IPS DF 4.7 (cell line): ENCODE results near the gene TNRC6B.

Experiments
- DNase-seq: peaks from one replicate; pipeline ENCODE4 v3.0.0-alpha.2; 2013; ENCODE audit warnings: low spot score; ENCODE audit errors: extremely low read depth

Gene TNRC6B

GRCh38 chr22:40240686-40241085 is 63.0 kb downstream of the TNRC6B start:
- no peak for DNase-seq

- no peak for DNase-seq
These were observed 63.6 kb downstream of the TNRC6B start for GRCh38 chr22:40241200-40241763.

- no peak for DNase-seq
These were observed 66.2 kb downstream of the TNRC6B start for GRCh38 chr22:40243891-40244290.

- no peak for DNase-seq
These were observed 66.9 kb downstream of the TNRC6B start for GRCh38 chr22:40244586-40244985.

GRCh38 chr22:40247976-40248375 is 70.3 kb downstream of the TNRC6B start:
- no peak for DNase-seq

DNA sequence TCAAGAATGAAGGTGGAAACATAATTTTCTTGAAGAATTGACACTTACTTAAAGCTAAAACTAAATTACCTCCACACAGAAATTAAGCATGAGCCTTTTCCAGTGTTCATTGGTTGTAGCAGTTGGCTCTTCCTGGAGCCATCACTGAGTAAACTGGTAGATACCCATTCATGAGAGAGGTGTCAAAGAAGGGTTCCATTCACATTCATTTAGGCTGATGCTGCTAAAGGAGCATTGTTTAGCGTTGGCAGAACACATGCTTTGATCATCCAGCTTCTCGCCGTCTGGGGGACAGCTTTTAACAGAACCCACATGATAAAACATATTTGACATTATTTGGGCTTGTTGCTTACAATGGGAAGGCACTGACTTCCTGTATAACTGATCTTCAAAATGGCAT is 71.6 kb downstream of the TNRC6B start:
- no peak for DNase-seq

DNA sequence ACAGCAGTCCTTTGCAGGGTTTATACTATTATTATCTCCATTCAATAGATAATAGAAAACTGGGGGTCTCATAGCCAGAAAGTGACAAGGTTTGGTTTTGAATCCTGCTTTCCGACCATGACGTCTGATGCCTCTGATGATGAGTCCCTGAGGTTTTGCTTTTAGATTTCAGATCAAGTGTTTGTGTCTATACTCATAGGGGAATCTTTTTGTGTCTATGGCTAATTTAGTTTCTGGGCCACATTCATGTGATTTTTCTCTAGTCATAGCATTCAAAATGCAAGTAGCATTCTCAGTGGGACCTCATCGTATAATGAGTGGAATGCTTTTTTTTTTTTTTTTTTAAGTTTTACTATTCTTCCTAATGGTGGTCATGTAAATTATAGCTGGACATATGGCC is 72.9 kb downstream of the TNRC6B start:
- DNase-seq, result no peak

DNA sequence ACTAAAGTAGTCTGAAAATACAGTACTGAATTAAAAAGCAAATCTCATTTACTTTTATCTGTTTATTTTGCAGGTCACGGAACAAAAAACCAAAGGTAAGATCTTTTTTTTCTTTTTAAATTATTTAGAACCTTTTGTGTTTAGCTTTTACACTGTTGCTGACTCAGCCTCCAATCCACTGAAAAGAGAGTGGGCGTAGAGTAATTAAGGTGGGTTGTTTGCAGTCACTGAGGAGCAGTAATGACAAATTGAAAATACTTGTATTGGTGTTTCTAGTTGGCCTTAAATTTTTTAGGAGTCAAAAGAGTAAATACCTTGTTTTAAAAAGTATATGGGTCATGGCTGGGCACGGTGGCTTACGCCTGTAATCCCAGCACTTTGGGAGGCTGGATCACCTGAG is 73.4 kb downstream of the TNRC6B start:
- DNase-seq, result no peak

DNA sequence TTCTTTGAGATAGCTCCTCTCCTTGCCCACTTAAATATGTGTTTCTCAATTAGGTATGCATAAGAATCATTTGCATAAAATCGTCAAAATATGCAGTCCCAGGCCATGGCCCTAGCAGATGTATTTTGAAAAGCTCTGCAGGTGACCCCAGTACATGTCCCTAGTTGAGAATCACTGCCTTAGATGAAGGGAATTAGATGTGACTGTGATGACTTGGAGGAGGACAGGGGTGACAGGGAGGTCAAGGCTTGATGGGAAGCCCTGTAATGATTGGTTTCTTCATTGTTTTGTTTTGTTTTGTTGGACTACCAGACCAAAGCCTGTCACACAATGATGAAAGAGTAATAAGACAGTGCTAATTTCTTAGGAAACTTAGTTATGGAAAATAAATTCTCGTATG is 74.4 kb downstream of the TNRC6B start:
- no peak for DNase-seq

DNA sequence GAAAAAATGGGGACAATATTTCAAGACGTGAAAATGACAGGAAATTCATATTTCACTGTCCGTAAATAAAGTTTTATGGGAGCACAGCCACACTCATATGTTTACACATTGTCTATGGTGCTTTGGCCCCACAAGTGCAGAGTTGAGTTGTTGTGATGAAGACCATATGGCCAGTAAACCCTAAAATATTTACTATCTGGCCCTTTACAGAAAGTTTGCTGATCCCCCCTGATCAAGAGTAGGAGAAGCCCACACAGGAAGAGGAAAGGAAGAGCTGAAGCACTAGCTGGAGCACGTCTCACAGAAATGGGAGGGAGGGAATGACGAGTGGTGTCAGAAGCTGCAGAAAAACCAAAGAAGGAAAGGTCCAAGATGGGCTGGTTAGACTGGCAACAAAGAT is 78.8 kb downstream of the TNRC6B start:
- DNase-seq, result no peak

DNA sequence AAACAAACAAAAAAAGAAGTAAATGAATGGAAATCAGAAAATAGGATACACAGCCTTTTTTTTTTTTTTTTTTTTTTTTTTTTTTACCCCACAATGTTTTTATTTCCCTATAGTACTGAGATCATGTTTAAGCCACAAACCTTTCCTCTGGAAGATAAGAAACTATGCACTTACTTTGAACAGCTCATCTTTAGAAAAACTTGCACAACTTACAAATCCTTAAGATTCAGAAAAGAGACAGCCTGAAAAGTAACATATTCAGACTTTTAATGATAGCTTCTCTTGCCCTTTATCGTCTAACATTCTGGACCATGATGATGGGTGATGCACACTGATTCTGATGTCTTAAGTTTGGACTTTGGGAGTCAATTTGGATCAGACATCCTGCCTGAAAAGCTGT is 80.3 kb downstream of the TNRC6B start:
- no peak for DNase-seq

DNA sequence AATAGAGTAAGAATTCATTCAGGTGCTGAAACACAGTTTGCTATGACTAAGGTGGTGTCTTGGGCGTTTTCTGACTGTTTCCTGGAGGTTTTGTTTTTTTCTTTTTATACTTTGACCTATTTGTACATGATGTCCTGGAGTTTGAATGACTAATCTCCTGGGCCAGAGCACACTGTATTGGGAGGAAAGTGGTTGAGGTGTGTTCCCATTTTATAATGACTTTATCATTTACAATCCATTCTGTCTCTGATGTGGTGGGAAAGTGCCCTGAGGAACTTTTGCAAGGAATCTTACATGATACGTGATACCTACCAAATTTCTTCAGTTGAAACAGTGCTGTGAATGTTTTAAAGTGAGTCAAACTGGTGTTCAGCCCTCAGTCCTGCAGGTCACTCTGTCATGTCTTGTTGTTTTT is 80.8 kb downstream of the TNRC6B start:
- DNase-seq, result no peak

DNA sequence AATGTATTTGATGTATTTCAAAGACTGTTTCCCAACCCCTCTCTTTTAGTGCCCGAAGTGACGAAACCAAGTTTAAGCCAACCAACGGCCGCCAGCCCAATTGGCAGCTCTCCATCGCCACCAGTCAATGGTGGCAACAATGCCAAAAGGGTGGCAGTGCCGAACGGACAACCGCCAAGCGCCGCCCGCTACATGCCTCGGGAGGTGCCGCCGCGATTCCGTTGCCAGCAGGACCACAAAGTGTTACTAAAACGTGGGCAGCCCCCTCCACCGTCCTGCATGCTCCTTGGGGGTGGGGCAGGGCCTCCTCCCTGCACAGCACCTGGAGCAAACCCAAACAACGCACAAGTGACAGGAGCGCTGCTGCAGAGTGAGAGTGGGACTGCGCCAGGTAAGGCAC is 84.1 kb downstream of the TNRC6B start:
- no peak for DNase-seq

DNA sequence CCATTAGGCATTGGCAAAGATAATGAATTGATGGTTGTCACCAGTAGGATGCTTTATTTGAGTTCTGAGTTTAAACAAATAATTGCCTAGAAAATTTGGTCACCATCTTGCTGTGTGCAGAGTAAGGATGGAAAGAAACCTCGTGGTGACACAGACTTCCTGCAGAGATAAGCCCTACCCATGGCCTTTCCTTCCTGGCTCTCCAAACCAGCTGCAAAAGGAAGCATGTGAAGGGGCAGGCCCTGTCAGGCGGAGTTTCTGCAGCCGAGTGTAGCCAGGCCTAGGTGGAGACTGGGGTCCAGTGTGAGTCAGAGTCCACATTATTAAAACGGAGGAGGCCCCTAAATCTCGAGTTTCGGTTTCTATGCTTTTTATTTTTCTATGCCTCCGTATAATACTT is 85.5 kb downstream of the TNRC6B start:
- no peak for DNase-seq

DNA sequence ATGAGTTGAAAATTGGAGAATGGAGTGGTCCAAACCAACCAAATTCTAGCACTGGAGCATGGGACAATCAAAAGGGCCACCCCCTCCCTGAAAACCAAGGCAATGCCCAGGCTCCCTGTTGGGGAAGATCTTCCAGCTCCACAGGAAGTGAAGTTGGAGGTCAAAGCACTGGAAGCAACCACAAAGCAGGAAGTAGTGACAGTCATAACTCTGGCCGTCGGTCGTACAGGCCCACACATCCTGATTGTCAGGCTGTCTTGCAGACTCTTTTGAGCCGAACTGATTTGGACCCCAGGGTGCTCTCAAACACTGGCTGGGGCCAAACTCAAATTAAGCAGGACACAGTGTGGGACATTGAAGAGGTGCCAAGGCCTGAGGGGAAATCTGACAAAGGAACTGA is 88.1 kb downstream of the TNRC6B start:
- DNase-seq, result no peak

DNA sequence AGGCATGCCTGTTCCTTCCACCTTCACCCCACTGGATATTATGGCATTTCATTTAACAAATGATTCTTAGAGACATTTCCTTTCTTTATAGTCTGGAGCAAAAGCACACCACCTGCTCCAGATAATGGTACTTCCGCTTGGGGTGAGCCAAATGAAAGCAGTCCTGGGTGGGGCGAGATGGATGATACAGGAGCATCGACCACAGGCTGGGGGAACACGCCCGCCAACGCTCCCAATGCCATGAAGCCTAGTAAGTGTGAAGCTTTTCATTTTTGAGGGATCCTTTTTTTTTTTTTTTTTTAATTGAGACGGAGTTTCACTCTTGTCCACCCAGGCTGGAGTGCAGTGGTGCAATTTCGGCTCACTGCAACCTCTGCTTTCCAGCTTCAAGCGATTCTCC is 92.3 kb downstream of the TNRC6B start:
- no peak for DNase-seq

DNA sequence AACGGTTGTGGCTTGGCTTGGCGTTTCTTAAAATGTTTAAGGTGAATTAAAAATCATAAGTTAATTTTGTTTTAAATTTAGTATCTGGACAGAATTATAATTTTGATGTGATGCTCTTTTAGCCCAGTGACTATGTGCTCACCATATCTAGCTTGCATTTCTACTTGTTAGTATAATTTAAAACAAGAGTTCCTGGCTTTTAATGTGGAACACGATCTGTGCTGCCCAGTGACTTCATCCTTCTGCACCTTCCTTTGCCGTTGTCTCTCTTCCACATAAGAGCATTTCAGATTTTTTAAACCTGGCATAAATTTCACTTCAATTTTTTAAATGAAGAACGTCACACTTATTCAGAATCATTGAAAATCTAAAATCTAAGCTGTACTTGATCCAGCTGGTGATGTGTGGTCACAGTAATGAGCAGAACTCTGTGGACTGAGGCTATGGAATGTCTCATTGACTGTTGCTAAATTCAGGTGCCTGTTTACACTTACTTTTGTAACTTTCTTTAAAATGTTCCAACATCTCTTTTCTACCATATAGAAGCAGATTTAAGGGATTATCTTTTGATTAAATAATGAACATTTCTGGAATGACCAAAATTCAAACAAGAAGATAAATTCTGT is 93.1 kb downstream of the TNRC6B start:
- no peak for DNase-seq

GRCh38 chr22:40271440-40271839 is 93.7 kb downstream of the TNRC6B start:
- no peak for DNase-seq

DNA sequence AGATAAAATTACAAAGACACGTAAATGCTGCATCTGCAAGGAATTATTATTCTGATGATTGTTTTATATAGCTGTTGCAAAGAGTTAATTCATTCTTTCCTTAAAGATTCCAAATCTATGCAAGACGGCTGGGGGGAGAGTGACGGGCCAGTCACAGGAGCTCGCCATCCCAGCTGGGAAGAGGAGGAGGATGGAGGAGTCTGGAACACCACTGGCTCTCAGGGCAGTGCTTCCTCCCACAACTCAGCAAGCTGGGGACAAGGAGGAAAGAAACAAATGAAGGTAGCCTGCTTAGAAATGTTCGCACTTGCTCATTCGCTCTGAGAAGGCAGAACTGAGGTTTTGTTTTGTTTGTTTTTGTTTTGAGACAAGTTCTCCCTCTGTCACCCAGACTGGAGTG is 95.6 kb downstream of the TNRC6B start:
- no peak for DNase-seq

- no peak for DNase-seq
These were observed 99.5 kb downstream of the TNRC6B start for GRCh38 chr22:40276996-40277823.

DNA sequence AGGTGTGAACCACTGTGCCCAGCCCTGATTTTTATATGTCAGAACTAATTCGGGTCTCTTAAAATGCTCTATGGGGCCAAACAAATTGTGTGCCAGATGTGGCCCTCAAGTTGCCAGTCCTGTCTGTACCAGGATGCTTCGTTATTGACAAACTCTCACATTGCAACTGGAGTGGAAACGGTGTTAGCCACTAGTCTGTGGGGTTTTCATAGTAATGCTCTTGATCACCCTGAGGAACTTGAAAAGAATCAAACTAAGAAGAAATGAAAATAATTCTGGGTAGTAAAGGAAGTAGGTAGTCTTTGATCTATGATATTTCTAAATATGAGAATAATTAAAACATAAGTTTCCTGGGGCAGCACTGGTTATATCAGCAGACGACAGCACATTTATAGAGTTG is 101.3 kb downstream of the TNRC6B start:
- DNase-seq, result no peak

DNA sequence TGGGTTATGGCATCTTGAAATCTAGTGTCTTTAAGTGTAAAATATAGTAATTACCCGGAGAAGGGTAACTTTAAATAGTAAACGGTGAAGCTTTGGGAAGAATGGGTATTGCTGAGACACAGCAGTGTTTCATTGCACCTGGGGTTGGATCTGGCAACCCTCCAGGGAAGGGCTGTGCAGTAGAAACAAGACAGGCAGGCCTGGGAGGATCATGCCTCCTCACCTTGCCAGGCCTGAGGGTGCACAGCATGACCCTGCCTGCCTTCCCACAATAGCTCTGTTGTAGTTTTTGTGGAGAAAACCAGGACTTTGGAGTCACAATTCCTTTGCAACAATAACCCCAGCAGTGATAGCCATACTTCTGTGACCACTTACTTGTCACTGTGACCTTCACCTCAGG is 104.0 kb downstream of the TNRC6B start:
- DNase-seq, result no peak

DNA sequence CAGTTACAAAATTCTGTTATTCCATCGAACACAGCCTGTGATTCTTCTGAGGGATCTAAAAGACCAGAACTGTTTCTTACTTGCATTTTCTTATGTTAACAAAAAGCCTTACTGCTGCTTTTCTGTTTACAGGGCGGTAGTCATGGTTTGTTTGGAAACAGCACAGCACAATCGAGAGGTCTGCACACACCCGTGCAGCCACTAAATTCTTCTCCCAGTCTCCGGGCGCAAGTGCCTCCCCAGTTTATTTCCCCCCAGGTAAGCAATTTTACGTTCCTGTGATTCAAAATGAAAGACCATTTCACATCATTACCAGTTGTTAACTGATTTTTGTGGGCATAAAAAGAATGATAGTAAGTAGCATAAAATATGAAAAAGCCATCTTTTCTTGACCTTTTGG is 107.8 kb downstream of the TNRC6B start:
- no peak for DNase-seq
